ENCODE measurements around the gene ME1.
"Not testable (repeated sequence)": the region's sequence is repeated elsewhere in the genome, so short reads cannot be mapped to it uniquely, and the experiment has no call there.

The ME1 gene

GRCh38 chr6:83352424-83353061 is 78.3 kb downstream of the ME1 start:
- DNase-seq: no peak

GRCh38 chr6:83343121-83343520 is 87.7 kb downstream of the ME1 start:
- no peak for DNase-seq

DNA sequence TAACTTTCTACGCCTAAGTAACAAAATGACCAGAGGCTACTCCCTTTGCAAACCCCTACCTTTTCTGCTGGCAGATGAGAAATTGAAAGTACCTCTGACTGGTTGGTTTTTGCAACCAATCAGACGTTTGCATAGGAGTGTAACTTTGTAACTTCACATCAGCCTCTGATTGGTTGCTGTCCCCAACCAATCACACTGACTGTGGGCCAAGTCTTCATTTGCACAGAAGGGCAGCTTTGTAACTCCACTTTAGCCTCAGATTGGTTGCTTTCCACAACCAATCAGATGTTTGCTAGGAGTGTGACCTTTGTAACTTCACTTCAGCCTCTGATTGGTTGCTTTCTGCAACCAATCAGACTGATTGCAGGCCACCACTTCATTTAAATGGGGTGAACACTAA is 89.1 kb downstream of the ME1 start:
- no peak for DNase-seq

DNA sequence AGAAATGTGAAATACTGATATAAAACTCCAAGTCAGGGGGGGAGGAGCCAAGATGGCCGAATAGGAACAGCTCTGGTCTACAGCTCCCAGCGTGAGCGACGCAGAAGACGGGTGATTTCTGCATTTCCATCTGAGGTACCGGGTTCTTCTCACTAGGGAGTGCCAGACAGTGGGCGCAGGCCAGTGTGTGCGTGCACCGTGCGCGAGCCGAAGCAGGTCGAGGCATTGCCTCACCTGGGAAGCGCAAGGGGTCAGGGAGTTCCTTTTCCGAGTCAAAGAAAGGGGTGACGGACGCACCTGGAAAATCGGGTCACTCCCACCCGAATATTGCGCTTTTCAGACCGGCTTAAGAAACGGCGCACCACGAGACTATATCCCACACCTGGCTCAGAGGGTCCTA is 96.9 kb downstream of the ME1 start:
- not testable (repeated sequence) for DNase-seq

GRCh38 chr6:83333500-83333899 is 97.4 kb downstream of the ME1 start:
- DNase-seq: no peak

GRCh38 chr6:83314693-83315092 is 116.2 kb downstream of the ME1 start:
- no peak for DNase-seq

DNA sequence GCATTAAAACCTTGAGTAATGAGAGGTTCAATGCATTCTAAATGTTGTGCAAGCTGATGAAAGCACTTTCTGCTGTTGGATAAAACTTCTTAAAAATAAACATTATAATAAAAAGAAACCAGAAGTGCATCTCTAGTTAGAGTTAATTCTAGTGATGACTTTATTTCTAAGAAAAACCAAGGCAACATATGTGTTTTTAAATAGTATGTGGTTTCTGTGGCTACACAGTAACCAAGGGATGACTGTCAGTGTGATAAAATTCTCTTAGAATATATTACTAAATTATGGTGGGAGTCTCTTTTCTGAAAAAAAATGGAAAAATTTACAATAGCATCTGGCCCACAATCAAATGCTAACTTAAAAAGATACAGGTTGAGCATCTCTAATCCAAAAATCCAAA is 117.0 kb downstream of the ME1 start:
- DNase-seq: no peak

DNA sequence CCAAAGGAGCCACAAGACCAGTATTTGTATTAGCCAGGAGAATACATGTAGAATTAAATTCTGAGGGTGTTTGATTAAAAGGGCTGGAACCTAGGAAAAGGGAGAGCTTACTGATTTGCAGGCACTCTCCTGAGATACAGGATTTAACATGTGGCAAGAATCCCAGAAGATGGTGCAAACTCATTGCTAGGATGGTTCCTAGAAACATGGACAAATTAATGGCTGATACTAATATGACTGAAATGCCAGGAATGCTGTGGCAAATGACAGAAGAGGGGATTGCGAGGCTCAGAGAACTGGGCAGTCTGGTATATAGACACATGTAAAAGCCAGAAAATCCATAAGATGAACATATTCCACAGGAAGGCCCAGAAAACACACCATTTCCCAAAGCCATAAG is 119.6 kb downstream of the ME1 start:
- no peak for DNase-seq

DNA sequence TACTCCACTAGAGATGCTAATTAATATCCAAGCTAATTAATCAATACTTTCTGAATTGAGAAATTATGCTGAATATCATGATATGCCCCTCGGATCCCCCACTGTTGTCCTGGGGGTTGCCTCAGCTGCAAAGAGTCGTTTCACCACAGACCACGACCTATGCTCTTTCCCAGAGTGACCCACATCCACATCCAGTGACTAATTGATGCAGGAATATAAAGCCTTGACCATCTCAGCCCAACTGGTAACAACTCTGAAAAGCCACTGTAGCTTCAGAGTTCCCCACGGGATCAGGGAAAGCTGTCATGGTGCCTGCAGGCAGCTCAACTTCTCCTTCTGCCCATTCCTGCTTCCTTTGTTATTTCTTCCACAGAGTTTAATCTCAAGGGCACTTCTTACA is 120.8 kb downstream of the ME1 start:
- no peak for DNase-seq

- DNase-seq: no peak
Measured at GRCh38 chr6:83309344-83309743, 121.5 kb downstream of the ME1 start.

DNA sequence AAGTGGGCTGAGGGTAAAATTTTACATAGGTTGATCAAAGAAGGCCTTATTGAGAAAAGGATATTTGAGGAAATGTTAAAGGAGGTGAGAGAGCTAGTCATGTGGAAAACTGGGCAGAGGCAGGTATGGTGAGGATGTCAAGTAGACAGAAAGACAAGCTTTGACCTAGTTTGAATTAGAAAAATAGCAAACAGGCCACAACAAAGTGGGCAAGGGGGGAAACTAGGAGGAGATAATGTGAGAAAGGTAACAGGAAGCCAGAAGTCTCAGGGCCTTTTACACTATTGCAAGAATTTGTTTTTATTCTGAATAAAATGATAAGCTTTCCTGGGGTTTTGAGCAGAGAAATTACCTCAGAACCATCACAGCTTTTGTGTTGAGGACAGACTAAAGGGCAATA is 122.0 kb downstream of the ME1 start:
- no peak for DNase-seq

GRCh38 chr6:83307849-83308248 is 123.0 kb downstream of the ME1 start:
- DNase-seq: no peak

- no peak for DNase-seq
Measured at GRCh38 chr6:83303426-83303825, 127.4 kb downstream of the ME1 start.

DNA sequence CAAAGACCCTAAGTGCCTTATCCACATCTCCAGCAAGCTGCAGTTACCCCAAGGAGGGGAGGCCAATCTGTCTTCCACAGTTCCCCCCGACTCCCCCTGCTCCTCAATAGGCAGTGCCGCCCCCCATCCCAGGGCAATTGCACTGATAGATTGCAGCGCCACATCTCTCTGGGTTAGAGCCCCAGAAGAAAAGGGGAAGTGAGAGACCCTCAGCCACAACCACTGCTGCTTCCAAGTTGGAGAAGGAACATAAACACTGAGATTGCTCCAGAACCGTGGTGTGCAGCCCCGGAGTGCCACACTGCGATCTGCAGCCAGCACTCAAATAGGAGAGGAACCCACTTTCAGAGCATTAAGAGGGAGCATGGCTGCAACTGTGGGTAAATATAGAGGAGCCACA is 136.2 kb downstream of the ME1 start:
- no peak for DNase-seq

DNA sequence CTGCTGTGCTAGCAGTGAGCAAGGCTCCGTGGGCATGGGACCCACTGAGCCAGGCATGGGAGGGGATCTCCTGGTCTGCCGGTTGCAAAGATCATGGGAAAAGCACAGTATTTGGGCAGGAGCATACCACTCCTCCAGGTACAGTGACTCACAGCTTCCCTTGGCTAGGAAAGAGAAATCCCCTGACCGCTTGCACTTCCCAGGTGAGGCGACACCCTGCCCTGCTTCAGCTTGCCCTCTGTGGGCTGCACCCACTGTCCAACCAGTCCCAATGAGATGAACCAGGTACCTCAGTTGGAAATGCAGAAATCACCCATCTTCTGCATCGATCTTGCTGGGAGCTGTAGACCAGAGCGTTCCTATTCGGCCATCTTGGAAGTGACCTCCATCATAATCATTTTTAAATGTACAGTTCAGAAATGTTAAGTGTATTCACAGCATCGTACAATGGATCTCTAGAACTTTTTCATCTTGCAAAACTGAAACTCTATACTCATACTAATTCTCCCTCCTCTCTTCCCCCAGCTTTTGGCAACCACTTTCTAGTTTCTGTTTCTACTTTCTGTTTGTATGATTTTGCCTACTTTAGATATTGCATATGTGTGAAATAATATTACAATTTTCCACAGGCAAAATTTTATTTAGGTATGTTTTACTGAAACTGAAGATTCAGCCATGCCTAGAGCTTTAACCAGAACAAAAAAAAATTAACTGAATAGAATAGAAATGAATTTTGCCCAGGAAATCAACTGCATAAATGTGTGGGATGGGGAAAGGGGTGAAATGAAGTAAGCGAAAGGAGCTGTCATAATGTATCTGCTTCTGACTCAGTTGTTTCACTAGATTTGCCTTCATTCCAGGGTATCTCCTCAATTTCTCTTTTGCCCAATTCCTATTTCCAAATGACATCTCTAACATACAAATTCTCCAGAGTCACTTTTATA is 137.7 kb downstream of the ME1 start:
- no peak for DNase-seq

DNA sequence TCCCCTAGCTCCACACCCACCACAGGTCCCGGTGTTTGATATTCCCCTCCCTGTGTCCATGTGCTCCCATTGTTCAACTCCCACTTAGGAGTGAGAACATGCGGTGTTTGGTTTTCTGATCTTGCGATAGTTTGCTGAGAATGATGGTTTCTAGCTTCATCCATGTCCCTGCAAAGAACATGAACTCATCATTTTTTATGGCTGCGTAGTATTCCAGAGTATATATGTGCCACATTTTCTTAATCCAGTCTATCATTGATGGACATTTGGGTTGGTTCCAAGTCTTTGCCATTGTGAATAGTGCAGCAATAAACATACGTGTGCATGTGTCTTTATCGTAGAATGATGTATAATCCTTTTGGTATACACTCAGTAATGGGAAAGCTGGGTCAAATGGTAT is 143.6 kb downstream of the ME1 start:
- not testable (repeated sequence) for DNase-seq

DNA sequence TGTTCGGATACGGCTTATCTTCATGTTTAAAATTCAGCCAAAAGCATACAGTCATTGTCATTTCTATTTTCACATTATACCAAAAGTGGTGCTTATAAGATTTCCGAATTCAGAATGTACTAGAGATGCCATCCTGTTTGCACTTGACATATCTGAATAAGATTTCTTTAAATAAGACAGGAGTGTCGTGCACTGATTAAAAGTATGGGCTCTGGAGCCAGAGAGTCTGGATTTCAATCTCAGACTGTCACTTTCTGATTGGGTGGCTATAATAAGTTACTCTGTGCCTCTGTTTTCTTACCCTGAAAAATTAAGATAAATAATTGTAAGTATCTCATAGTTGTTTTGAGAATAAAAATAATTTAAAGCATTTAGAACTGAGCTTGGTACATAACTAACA is 144.9 kb downstream of the ME1 start:
- no peak for DNase-seq

DNA sequence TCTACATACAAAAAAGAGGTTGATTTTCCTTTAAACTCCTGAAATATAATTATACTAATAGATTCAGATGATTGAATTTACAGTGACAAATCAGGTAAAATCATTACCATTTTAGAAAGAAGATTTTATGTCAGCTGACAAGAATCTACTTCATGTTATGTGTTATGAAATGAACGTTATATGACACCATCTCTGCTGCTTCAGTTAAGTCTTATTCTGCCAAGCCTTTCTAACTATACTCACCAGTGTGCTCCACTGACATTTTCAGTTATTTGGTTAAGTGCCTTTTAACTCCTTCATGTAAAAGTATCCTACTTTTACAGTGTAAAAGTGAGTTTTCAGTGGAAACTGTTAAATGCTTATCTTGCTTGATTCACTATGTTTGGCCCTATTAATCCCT is 157.3 kb downstream of the ME1 start:
- DNase-seq: no peak

GRCh38 chr6:83270971-83271719 is 159.7 kb downstream of the ME1 start:
- DNase-seq: no peak

DNA sequence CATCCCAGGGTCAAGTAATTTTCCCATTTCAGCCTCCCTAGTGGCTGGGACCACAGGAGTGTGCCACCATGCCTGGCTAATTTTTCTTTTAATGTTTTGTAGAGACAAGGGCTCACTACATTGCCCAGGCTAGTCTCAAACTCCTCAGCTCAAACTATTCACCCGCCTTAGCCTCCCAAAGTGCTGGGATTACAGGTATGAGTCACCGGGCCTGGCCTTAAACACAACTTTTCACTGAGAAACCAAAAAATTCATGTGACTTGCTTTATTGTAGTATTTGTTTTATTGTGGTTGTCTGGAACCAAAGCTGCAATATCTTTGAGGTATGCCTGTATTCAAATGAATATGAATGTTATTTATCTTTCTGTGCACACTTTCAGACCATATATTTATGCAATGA is 165.5 kb downstream of the ME1 start:
- no peak for DNase-seq

DNA sequence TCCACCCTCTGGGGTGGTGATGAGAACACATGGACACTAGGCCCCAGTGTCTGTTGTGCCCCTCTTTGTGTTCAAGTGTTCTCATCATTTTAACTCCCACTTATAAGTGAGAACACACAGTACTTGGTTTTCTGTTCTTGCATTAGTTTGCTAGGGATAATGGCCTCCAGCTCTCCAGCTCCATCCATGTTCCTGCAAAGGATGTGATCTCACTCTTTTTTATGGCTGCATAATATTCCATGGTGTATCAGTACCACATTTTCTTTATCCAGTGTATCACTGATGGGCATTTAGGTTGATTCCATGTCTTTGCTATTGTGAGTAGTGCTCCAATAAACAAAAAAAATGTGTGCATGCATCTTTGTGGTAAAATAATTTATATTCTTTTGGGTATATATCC is 170.3 kb downstream of the ME1 start:
- DNase-seq: no peak

DNA sequence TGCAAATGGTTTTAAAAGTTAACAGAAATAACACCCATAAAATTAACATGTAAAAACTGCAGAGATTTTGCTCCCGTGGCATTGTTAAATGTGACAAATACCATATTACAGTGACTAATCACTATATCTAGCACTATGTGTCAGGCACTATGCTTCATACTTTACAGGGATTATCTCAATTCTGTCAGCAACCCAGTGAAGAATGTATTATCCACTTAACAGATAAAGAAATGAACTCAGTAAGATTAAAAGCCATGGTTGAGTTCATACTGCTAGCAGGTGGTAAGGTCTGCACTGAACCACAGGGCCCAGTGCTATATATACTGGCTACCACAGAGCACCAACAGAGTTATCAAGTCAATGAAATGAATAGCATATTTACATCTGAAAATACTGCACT is 172.3 kb downstream of the ME1 start:
- DNase-seq: no peak

DNA sequence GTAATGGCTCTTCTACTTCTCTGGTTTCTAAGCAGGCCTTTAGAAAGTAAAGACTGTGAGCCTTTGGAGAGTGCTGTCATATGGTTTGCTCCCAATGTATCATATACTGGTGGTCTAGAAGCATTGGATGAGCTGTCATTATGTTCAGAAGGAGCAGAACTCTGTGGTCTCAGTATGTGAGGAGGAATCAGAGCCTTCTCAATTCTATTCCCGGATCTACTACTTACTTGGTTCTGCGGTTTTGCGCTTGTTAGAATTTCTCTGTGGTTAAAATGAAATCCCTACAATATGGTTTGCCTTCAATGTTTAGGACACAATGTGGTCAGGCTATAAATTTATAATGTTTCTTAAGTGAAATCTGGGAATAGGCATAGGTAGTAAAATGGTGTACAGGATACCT is 173.1 kb downstream of the ME1 start:
- DNase-seq: no peak

DNA sequence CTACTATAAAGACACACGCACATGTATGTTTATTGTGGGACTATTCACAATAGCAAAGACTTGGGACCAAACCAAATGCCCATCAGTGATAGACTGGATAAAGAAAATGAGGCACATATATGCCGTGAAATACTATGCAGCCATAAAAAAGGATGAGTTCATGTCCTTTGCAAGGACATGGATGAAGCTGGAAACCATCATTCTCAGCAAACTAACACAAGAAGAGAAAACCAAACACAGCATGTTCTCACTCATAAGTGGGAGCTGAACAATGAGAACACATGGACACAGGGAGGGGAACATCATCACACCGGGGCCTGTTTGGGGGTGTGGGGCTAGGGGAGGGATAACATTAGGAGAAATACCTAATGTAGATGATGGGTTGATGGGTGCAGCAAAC is 174.1 kb downstream of the ME1 start:
- DNase-seq: not testable (repeated sequence)

All from activated T-cell treated with anti-CD3 and anti-CD28 coated beads, Interleukin-2, amount 50 U/mL, for 1 hour (primary cell).